Osteoblast (primary cell): ENCODE measurements around the gene FMN1. TPM values are rescaled to one million over a fixed set of nuclear protein-coding genes. Genes with fewer than 3 reads are reported as not detected.

Experiments used
- DNase-seq: peaks from one replicate; pipeline ENCODE4 v3.0.0; 2011; ENCODE audit warnings: low spot score, mixed read lengths; ENCODE audit not compliant: insufficient read length; ENCODE audit errors: missing footprints
- H2AFZ ChIP-seq: 2 replicates; pipeline ENCODE4 v1.6.0; 2011; ENCODE audit warnings: mild to moderate bottlenecking, low read length
- H3K27ac ChIP-seq: 2 replicates; pipeline ENCODE4 v1.5.1; 2011; ENCODE audit warnings: mild to moderate bottlenecking, low read depth, low read length, moderate library complexity
- H3K27me3 ChIP-seq: 2 replicates; pipeline ENCODE4 v1.6.0; 2012; ENCODE audit warnings: mild to moderate bottlenecking, control low read depth, inconsistent platforms, low read length, moderate library complexity; ENCODE audit not compliant: insufficient read depth
- H3K36me3 ChIP-seq: 2 replicates; pipeline ENCODE4 v1.5.1; 2011; ENCODE audit warnings: mild to moderate bottlenecking, low read length, control low read depth, moderate library complexity; ENCODE audit not compliant: insufficient read depth
- H3K4me1 ChIP-seq: 2 replicates; pipeline ENCODE4 v1.5.1; 2011; ENCODE audit warnings: mild to moderate bottlenecking, low read length, control low read depth, moderate library complexity; ENCODE audit not compliant: insufficient read depth
- H3K4me2 ChIP-seq: 2 replicates; pipeline ENCODE4 v1.6.0; 2011; ENCODE audit warnings: mild to moderate bottlenecking, low read length; ENCODE audit not compliant: insufficient read depth
- H3K4me3 ChIP-seq: fragments of 200-600 bp; sonication (generic); 3 replicates; pipeline ENCODE4 v1.5.1; 2012; ENCODE audit warnings: mild to moderate bottlenecking, low read length, inconsistent platforms; ENCODE audit not compliant: insufficient read depth
- H3K79me2 ChIP-seq: 2 replicates; pipeline ENCODE4 v1.6.0; 2012; ENCODE audit warnings: mild to moderate bottlenecking, low read length, control low read depth, inconsistent platforms; ENCODE audit not compliant: insufficient read depth
- H3K9me3 ChIP-seq: 2 replicates; pipeline ENCODE4 v1.5.1; 2011; ENCODE audit warnings: low read depth, low read length, control low read depth
- H4K20me1 ChIP-seq: 2 replicates; pipeline ENCODE4 v1.6.0; 2012; ENCODE audit warnings: mild to moderate bottlenecking, low read length, control low read depth; ENCODE audit not compliant: insufficient read depth
- CTCF ChIP-seq: IDR thresholded peaks from 2 replicates; pipeline ENCODE4 v1.5.1; 2011; ENCODE audit warnings: mild to moderate bottlenecking, low read depth, low read length, moderate library complexity; ENCODE audit errors: extremely low read depth
- total RNA-seq: library from RNA; depleted of rRNA; stranded (reverse); fragments of >200 nt; gene quantifications from 2 replicates; pipeline ENCODE4 v1.2.3, GENCODE V29; 2012

FMN1 gene
- total RNA-seq, 1 donor, result 9.0 TPM

GRCh38 chr15:33069161-33069560 is 125.4 kb downstream of the FMN1 start:
- Histone ChIP-seq H3K36me3 (no peaks in the 10 kb centered on the region), H3K4me3 (no peak overlapping the region), H3K4me1 (peaks cover 33% of the 10 kb centered on the region), H3K79me2 (peaks cover 18% of the 10 kb centered on the region), H4K20me1 (no peaks in the 10 kb centered on the region), H3K4me2 (no peak overlapping the region), H3K27me3 (no peaks in the 10 kb centered on the region), H2AFZ (peak overlapping the region; percentile 94), H3K27ac (no peak overlapping the region), H3K9me3 (no peaks in the 10 kb centered on the region)
- no peak for TF ChIP-seq CTCF
- no peak for DNase-seq

GRCh38 chr15:33068511-33068990 is 126.0 kb downstream of the FMN1 start:
- Histone ChIP-seq H3K4me3 (peak overlapping the region; percentile 65), H3K4me1 (peaks cover 36% of the 10 kb centered on the region), H3K9me3 (no peaks in the 10 kb centered on the region), H3K4me2 (peak overlapping the region; percentile 81), H3K27me3 (no peaks in the 10 kb centered on the region), H3K79me2 (peaks cover 24% of the 10 kb centered on the region), H2AFZ (peak overlapping the region; percentile 94), H4K20me1 (no peaks in the 10 kb centered on the region), H3K36me3 (no peaks in the 10 kb centered on the region), H3K27ac (peak overlapping the region; percentile 85)
- no peak for TF ChIP-seq CTCF
- DNase-seq, result no peak

- Histone ChIP-seq H3K79me2 (peaks cover 29% of the 10 kb centered on the region), H3K27me3 (no peaks in the 10 kb centered on the region), H3K9me3 (no peaks in the 10 kb centered on the region), H3K36me3 (no peaks in the 10 kb centered on the region), H3K4me1 (peaks cover 36% of the 10 kb centered on the region), H3K4me2 (peak overlapping the region; percentile 81), H3K27ac (peak overlapping the region; percentile 85), H2AFZ (peak overlapping the region; percentile 94), H3K4me3 (peak overlapping the region; percentile 65), H4K20me1 (no peaks in the 10 kb centered on the region)
- no peak for TF ChIP-seq CTCF
- peak; percentile 58 for DNase-seq
Observed at GRCh38 chr15:33068007-33068481, 126.5 kb downstream of the FMN1 start.

GRCh38 chr15:33067456-33067855 is 127.1 kb downstream of the FMN1 start:
- Histone ChIP-seq H3K79me2 (peaks cover 33% of the 10 kb centered on the region), H3K4me1 (peaks cover 36% of the 10 kb centered on the region), H2AFZ (peak overlapping the region; percentile 94), H3K4me3 (peak overlapping the region; percentile 65), H3K27ac (peak overlapping the region; percentile 85), H4K20me1 (no peaks in the 10 kb centered on the region), H3K27me3 (no peaks in the 10 kb centered on the region), H3K36me3 (no peaks in the 10 kb centered on the region), H3K4me2 (peak overlapping the region; percentile 81), H3K9me3 (no peaks in the 10 kb centered on the region)
- TF ChIP-seq CTCF, result no peak
- DNase-seq, result peak; percentile 75
